RWPE2 (cell line): ENCODE measurements around the gene CBFA2T3.

Experiments
- ATAC-seq: fragments of 200-7000 bp; cut with Tn5 transposase; 3 replicates; pipeline ENCODE4 v1.9.1; 2021; ENCODE audit warnings: low read depth
- DNase-seq: peaks from one replicate; pipeline ENCODE4 v3.0.0-alpha.2; 2020; ENCODE audit warnings: low spot score
- H3K27ac ChIP-seq: fragments of 450-650 bp; 2 replicates; pipeline ENCODE4 v1.5.1; 2017; ENCODE audit warnings: mild to moderate bottlenecking; ENCODE audit not compliant: poor library complexity, severe bottlenecking
- H3K27me3 ChIP-seq: fragments of 250-450 bp; sonication (Bioruptor Pico); 2 replicates; pipeline ENCODE4 v1.5.1; 2021; ENCODE audit warnings: mild to moderate bottlenecking, moderate library complexity; ENCODE audit not compliant: insufficient read depth, poor library complexity, severe bottlenecking
- H3K36me3 ChIP-seq: fragments of 250-450 bp; sonication (Bioruptor Pico); 2 replicates; pipeline ENCODE4 v1.5.1; 2020; ENCODE audit warnings: low read depth, mild to moderate bottlenecking, moderate library complexity
- H3K4me1 ChIP-seq: fragments of 250-450 bp; sonication (Bioruptor Pico); 2 replicates; pipeline ENCODE4 v1.5.1; 2021; ENCODE audit warnings: mild to moderate bottlenecking, moderate library complexity; ENCODE audit not compliant: insufficient read depth, poor library complexity, severe bottlenecking
- H3K4me3 ChIP-seq: fragments of 250-450 bp; sonication (Bioruptor Pico); 2 replicates; pipeline ENCODE4 v1.5.1; 2021; ENCODE audit warnings: mild to moderate bottlenecking, moderate library complexity; ENCODE audit not compliant: severe bottlenecking
- H3K9me3 ChIP-seq: fragments of 250-450 bp; sonication (Bioruptor Pico); 2 replicates; pipeline ENCODE4 v1.5.1; 2021; ENCODE audit warnings: mild to moderate bottlenecking, moderate library complexity; ENCODE audit not compliant: severe bottlenecking
- CTCF ChIP-seq: fragments of 450-650 bp; IDR thresholded peaks from one replicate; pipeline ENCODE4 v1.5.1; 2017; ENCODE audit warnings: mild to moderate bottlenecking, moderate library complexity; ENCODE audit not compliant: poor library complexity, severe bottlenecking

Gene CBFA2T3

GRCh38 chr16:88842806-88843205 is 134.2 kb downstream of the CBFA2T3 start:
- Histone ChIP-seq H3K36me3 (0 out of 2 replicates have a peak, but pooled peaks cover 7% of the 10 kb centered on the region), H3K27me3 (no peaks in the 10 kb centered on the region), H3K4me1 (no peaks in the 10 kb centered on the region), H3K27ac (no peak overlapping the region), H3K9me3 (no peaks in the 10 kb centered on the region), H3K4me3 (no peak overlapping the region)
- ATAC-seq (no peak), DNase-seq (no peak)
- no peak for TF ChIP-seq CTCF

GRCh38 chr16:88842308-88842756 is 134.7 kb downstream of the CBFA2T3 start:
- H3K36me3 ChIP-seq: 0 out of 2 replicates have a peak, but pooled peaks cover 7% of the 10 kb centered on the region
- no peaks in the 10 kb centered on the region for H3K27me3 ChIP-seq
- no peak overlapping the region for H3K4me3 ChIP-seq
- DNase-seq (no peak), ATAC-seq (no peak)
- no peak for TF ChIP-seq CTCF
- H3K9me3 ChIP-seq: no peaks in the 10 kb centered on the region
- H3K4me1 ChIP-seq: no peaks in the 10 kb centered on the region
- H3K27ac ChIP-seq: no peak overlapping the region

GRCh38 chr16:88841521-88842307 is 135.3 kb downstream of the CBFA2T3 start:
- H3K36me3 ChIP-seq: 0 out of 2 replicates have a peak, but pooled peaks cover 7% of the 10 kb centered on the region

GRCh38 chr16:88840600-88841215 is 136.3 kb downstream of the CBFA2T3 start:
- no peak overlapping the region for H3K27ac ChIP-seq
- H3K27me3 ChIP-seq: no peaks in the 10 kb centered on the region
- ATAC-seq (no peak), DNase-seq (no peak)
- no peak for TF ChIP-seq CTCF
- H3K36me3 ChIP-seq: 0 out of 2 replicates have a peak, but pooled peaks cover 7% of the 10 kb centered on the region
- H3K4me1 ChIP-seq: no peaks in the 10 kb centered on the region
- no peaks in the 10 kb centered on the region for H3K9me3 ChIP-seq
- no peak overlapping the region for H3K4me3 ChIP-seq

More at GRCh38 chr16:88841521-88842307, 135.3 kb downstream of the CBFA2T3 start:
- no peak for TF ChIP-seq CTCF
- ATAC-seq (no peak), DNase-seq (no peak)
- H3K27me3 ChIP-seq: no peaks in the 10 kb centered on the region
- no peak overlapping the region for H3K4me3 ChIP-seq
- H3K4me1 ChIP-seq: no peaks in the 10 kb centered on the region
- no peak overlapping the region for H3K27ac ChIP-seq
- H3K9me3 ChIP-seq: no peaks in the 10 kb centered on the region
